HG02623 (cell line): ENCODE data around the gene PLCL2.

Experiments used
- ATAC-seq: cut with Tn5 transposase; IDR thresholded peaks from one replicate; pipeline ENCODE4 v1.9.1; 2021; ENCODE audit warnings: moderate library complexity; ENCODE audit not compliant: unreplicated experiment

Gene PLCL2

GRCh38 chr3:16890597-16891333 lies 6.0 kb downstream of the PLCL2 start:
- ATAC-seq, result no peak

- ATAC-seq, result no peak
These were observed 9.0 kb downstream of the PLCL2 start for GRCh38 chr3:16893618-16894200.

- ATAC-seq, result no peak
These were observed 11.4 kb downstream of the PLCL2 start for GRCh38 chr3:16896094-16896627.

- no peak for ATAC-seq
These were observed 12.1 kb downstream of the PLCL2 start for GRCh38 chr3:16896820-16897219.

GRCh38 chr3:16897254-16897926 lies 12.6 kb downstream of the PLCL2 start:
- peak; percentile 70 for ATAC-seq

GRCh38 chr3:16898595-16899395 lies 14.0 kb downstream of the PLCL2 start:
- ATAC-seq, result no peak

- no peak for ATAC-seq
These were observed 15.2 kb downstream of the PLCL2 start for GRCh38 chr3:16899919-16900318.

GRCh38 chr3:16900779-16901440 lies 16.2 kb downstream of the PLCL2 start:
- no peak for ATAC-seq

- ATAC-seq, result no peak
These were observed 20.0 kb downstream of the PLCL2 start for GRCh38 chr3:16904423-16905417.

GRCh38 chr3:16905704-16906103 lies 20.9 kb downstream of the PLCL2 start:
- ATAC-seq, result no peak

- peak; percentile 36 for ATAC-seq
These were observed 21.9 kb downstream of the PLCL2 start for GRCh38 chr3:16906682-16907081.

GRCh38 chr3:16907243-16907642 lies 22.5 kb downstream of the PLCL2 start:
- peak; percentile 56 for ATAC-seq

GRCh38 chr3:16908016-16908807 lies 23.5 kb downstream of the PLCL2 start:
- ATAC-seq, result no peak

GRCh38 chr3:16908896-16909295 lies 24.1 kb downstream of the PLCL2 start:
- ATAC-seq, result no peak

- no peak for ATAC-seq
These were observed 25.0 kb downstream of the PLCL2 start for GRCh38 chr3:16909802-16910201.

GRCh38 chr3:16910207-16910606 lies 25.5 kb downstream of the PLCL2 start:
- ATAC-seq, result no peak

GRCh38 chr3:16911916-16912315 lies 27.2 kb downstream of the PLCL2 start:
- no peak for ATAC-seq

GRCh38 chr3:16912400-16913263 lies 27.9 kb downstream of the PLCL2 start:
- ATAC-seq, result peak; percentile 97
